ENCODE results near the gene IPCEF1. TPM values are rescaled to one million over a fixed set of nuclear protein-coding genes. Genes with fewer than 3 reads are reported as not detected.

The IPCEF1 gene
- total and polyA plus RNA-seq, 2 experiments from 2014 or later: not detected

DNA sequence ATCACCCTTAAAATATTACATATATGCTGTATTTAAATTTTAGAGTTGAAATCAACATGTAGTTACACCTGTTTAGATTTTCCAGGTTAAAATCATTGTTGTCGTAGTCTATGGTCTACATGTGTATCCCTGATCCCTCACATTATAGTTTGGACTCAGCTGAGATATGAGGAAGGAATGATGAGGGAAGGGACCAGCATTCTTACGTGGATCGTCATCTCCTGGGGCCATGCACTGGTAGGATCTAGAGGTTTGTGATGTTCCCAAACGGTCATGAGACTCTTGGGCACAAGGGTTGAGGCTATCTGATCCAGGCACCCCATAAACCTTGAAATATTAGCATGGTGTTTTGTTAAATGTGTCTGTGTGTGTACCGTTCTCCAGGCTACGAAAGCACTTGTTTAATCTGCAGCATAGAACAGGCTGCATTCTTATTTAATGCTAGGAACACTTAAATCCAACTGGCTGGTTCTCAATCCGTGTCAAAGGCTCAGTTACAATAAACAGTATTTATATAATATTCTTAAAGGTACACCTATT is 55.4 kb downstream of the IPCEF1 start:
- Histone ChIP-seq H3K9ac (no peak overlapping the region), H3K27ac (no peak overlapping the region), H4K20me1 (ENCODE audit: insufficient read depth) (no peaks in the 10 kb centered on the region), H3K4me2 (ENCODE audit: unreplicated experiment) (no peak overlapping the region), H3K79me2 (ENCODE audit: insufficient read depth) (no peaks in the 10 kb centered on the region), H3F3A (ENCODE audit: insufficient read depth) (peaks cover 10% of the 10 kb centered on the region; the same call in 1 of the 2 replicates), H3K4me1 (ENCODE audit: insufficient read depth) (peaks cover 15% of the 10 kb centered on the region; the same call in 1 of the 2 replicates), H3K36me3 (ENCODE audit: low read depth) (no peaks in the 10 kb centered on the region), H3K4me3 (no peak overlapping the region), H3K27me3 (replicated peaks; ENCODE audit: insufficient read depth) (no peaks in the 10 kb centered on the region), H2AFZ (no peak overlapping the region), H3K9me2 (ENCODE audit: insufficient read depth) (no peaks in the 10 kb centered on the region), H3K9me3 (ENCODE audit: low read depth) (no peaks in the 10 kb centered on the region)
- no peak for DNase-seq
- in situ Hi-C loops (cut with MboI): no loop called here
- 79 to 81% methylated on average over 7 of the region's 7 CpGs for WGBS, 2 experiments (ENCODE audit: low coverage in 1 of 2, low lambda C conversion rate in 2 of 2, missing lambda C conversion rate in 2 of 2)
- TF ChIP-seq EZH2phosphoT487 (IDR thresholded peaks at IDR 0.05; ENCODE audit: insufficient read depth, low read depth) (no peak), EZH2 (IDR thresholded peaks at IDR 0.05; ENCODE audit: insufficient read depth, poor library complexity, severe bottlenecking) (no peak)

DNA sequence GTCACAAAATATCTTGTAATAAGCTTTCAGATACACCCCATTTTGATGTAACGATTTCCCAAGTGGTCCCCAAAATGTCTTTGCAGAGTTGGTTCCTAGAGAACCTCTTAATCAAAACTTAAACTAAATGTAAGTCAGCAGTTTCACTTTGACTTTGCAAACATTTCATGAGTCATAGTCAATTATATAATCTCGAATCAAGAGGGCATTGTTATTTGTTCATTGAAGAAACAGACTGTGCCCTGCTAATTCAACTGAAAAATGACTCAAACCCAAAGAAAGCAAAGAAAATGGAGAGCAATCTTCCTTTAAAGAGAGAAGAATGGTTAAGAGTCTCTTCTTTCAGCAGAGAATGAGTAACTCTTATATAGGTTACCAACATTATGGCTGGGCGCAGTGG is 58.3 kb downstream of the IPCEF1 start:
- no peaks in the 10 kb centered on the region for H3K36me3 ChIP-seq (ENCODE audit: low read depth)
- in situ Hi-C loops (cut with MboI): no loop called here
- no peaks in the 10 kb centered on the region for H3K9me2 ChIP-seq (ENCODE audit: insufficient read depth)
- 51 to 53% methylated on average over 3 of the region's 3 CpGs for WGBS, 2 experiments (ENCODE audit: low coverage in 1 of 2, low lambda C conversion rate in 2 of 2, missing lambda C conversion rate in 2 of 2)
- no peak overlapping the region for H3K9ac ChIP-seq
- TF ChIP-seq EZH2 (IDR thresholded peaks at IDR 0.05; ENCODE audit: insufficient read depth, poor library complexity, severe bottlenecking) (no peak), EZH2phosphoT487 (IDR thresholded peaks at IDR 0.05; ENCODE audit: insufficient read depth, low read depth) (no peak)
- no peak overlapping the region for H3K4me3 ChIP-seq
- peaks cover 10% of the 10 kb centered on the region; the same call in 1 of the 2 replicates for H3F3A ChIP-seq (ENCODE audit: insufficient read depth)
- no peaks in the 10 kb centered on the region for H4K20me1 ChIP-seq (ENCODE audit: insufficient read depth)
- H3K4me2 ChIP-seq (ENCODE audit: unreplicated experiment): no peak overlapping the region
- H3K27me3 ChIP-seq (replicated peaks; ENCODE audit: insufficient read depth): no peaks in the 10 kb centered on the region
- peak; percentile 41 for DNase-seq
- peaks cover 16% of the 10 kb centered on the region for H3K4me1 ChIP-seq (ENCODE audit: insufficient read depth)
- H2AFZ ChIP-seq: no peak overlapping the region
- no peaks in the 10 kb centered on the region for H3K9me3 ChIP-seq (ENCODE audit: low read depth)
- no peaks in the 10 kb centered on the region for H3K79me2 ChIP-seq (ENCODE audit: insufficient read depth)
- H3K27ac ChIP-seq: no peak overlapping the region

DNA sequence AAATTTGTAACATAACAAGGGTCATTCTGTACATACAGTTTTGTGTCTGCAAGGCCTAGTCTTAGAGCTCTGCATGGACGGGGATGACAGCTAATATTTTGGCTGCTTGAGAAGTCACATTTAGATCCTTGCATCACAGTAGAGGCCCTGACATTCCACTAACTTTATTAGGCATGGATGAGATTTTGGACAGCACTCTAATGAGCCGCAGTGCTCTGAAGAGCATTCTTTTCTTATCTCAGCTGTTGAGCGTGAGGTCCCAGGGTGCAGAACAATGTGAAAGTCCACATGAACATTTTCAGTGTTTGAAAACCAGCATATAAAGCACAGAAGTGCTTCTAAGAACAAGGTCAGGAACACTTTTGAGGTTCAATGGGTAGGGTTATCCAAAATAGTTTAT is 58.9 kb downstream of the IPCEF1 start:
- no peak overlapping the region for H3K4me2 ChIP-seq (ENCODE audit: unreplicated experiment)
- H2AFZ ChIP-seq: no peak overlapping the region
- no peaks in the 10 kb centered on the region for H3K36me3 ChIP-seq (ENCODE audit: low read depth)
- no peaks in the 10 kb centered on the region for H3K9me2 ChIP-seq (ENCODE audit: insufficient read depth)
- no peak overlapping the region for H3K9ac ChIP-seq
- 53 to 54% methylated on average over 3 of the region's 3 CpGs for WGBS, 2 experiments (ENCODE audit: low coverage in 1 of 2, low lambda C conversion rate in 2 of 2, missing lambda C conversion rate in 2 of 2)
- H3F3A ChIP-seq (ENCODE audit: insufficient read depth): peaks cover 10% of the 10 kb centered on the region; the same call in 1 of the 2 replicates
- no peaks in the 10 kb centered on the region for H4K20me1 ChIP-seq (ENCODE audit: insufficient read depth)
- H3K4me1 ChIP-seq (ENCODE audit: insufficient read depth): peaks cover 22% of the 10 kb centered on the region
- DNase-seq: peak; percentile 16
- no peak overlapping the region for H3K4me3 ChIP-seq
- no peaks in the 10 kb centered on the region for H3K27me3 ChIP-seq (replicated peaks; ENCODE audit: insufficient read depth)
- in situ Hi-C loops (cut with MboI): no loop called here
- H3K9me3 ChIP-seq (ENCODE audit: low read depth): no peaks in the 10 kb centered on the region
- TF ChIP-seq EZH2 (IDR thresholded peaks at IDR 0.05; ENCODE audit: insufficient read depth, poor library complexity, severe bottlenecking): no peak
- no peak for TF ChIP-seq EZH2phosphoT487 (IDR thresholded peaks at IDR 0.05; ENCODE audit: insufficient read depth, low read depth)
- no peaks in the 10 kb centered on the region for H3K79me2 ChIP-seq (ENCODE audit: insufficient read depth)
- no peak overlapping the region for H3K27ac ChIP-seq

DNA sequence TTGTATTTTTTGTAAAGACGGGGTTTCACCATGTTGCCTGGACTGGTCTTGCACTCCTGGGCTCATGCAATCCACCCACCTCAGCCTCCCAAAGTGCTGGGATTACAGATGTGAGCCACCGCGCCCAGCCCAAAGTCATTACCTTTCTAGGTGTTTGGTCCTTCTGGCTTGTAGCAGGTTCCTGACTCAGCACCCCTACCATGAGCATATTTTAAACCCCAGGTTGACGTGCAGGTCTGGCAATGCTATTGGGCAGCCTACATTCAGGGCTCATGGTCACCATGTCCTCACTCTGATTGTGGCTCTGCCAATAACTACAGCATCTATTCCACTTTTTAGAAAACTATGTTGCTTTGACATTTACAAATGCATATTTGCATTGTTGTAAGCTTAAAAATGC is 59.4 kb downstream of the IPCEF1 start:
- Histone ChIP-seq H3K27ac (no peak overlapping the region), H3K79me2 (ENCODE audit: insufficient read depth) (no peaks in the 10 kb centered on the region), H3K36me3 (ENCODE audit: low read depth) (no peaks in the 10 kb centered on the region), H2AFZ (no peak overlapping the region), H3K27me3 (replicated peaks; ENCODE audit: insufficient read depth) (no peaks in the 10 kb centered on the region), H3K9me3 (ENCODE audit: low read depth) (no peaks in the 10 kb centered on the region), H3K4me2 (ENCODE audit: unreplicated experiment) (no peak overlapping the region), H3K4me3 (no peak overlapping the region), H4K20me1 (ENCODE audit: insufficient read depth) (no peaks in the 10 kb centered on the region), H3K9me2 (ENCODE audit: insufficient read depth) (no peaks in the 10 kb centered on the region), H3K4me1 (ENCODE audit: insufficient read depth) (peaks cover 23% of the 10 kb centered on the region), H3K9ac (no peak overlapping the region), H3F3A (ENCODE audit: insufficient read depth) (peaks cover 10% of the 10 kb centered on the region; the same call in 1 of the 2 replicates)
- TF ChIP-seq EZH2 (IDR thresholded peaks at IDR 0.05; ENCODE audit: insufficient read depth, poor library complexity, severe bottlenecking) (no peak), EZH2phosphoT487 (IDR thresholded peaks at IDR 0.05; ENCODE audit: insufficient read depth, low read depth) (no peak)
- in situ Hi-C loops (cut with MboI): no loop called here
- 81 to 87% methylated on average over 4 of the region's 4 CpGs for WGBS, 2 experiments (ENCODE audit: low coverage in 1 of 2, low lambda C conversion rate in 2 of 2, missing lambda C conversion rate in 2 of 2)
- DNase-seq: no peak

Data from GM23248 (cell line).